A549 (cell line): ENCODE results near the gene BPI. TPM values are rescaled to one million over a fixed set of nuclear protein-coding genes. Genes with fewer than 3 reads are reported as not detected.

Experiments used
- ATAC-seq, 2 experiments: fragments of 200-7000 bp in 1 of 2; fragments of >200 bp in 1 of 2; cut with Nextera tagmentation in 1 of 2; cut with Tn5 transposase in 1 of 2; 3 replicates each; pipeline versions ENCODE4 v1.8.0 to v1.9.1; 2018 to 2020; ENCODE audit warnings: mild to moderate bottlenecking in 1 of 2, moderate library complexity in 1 of 2
- CTCF ChIA-PET: fragments of 300-600 bp; sonication (Branson Sonifier 250); formaldehyde crosslinking; extraction: SDS; loops from one replicate; lab custom pipeline; 2021; ENCODE audit warnings: antibody characterized with exemption, inconsistent platforms; lab: Yijun Ruan, JAX
- POLR2A ChIA-PET: fragments of 350-600 bp; formaldehyde crosslinking; extraction: SDS; loops from one replicate; lab custom pipeline; 2021; ENCODE audit warnings: antibody characterized with exemption, inconsistent platforms; lab: Yijun Ruan, JAX
- DNase-seq, 2 experiments: peaks; one replicate each; pipeline versions ENCODE4 v3.0.0 to v3.0.0-alpha.2; 2011 to 2016; ENCODE audit warnings: low read depth in 1 of 2, low spot score in 1 of 2
- FAIRE-seq: peaks from 2 replicates; lab custom pipeline; 2011; peaks lifted over from hg19 to GRCh38; lab: Jason Lieb, UNC
- H3K27ac ChIP-seq, 2 experiments: fragments of >200 bp; sonication (Bioruptor Twin); formaldehyde crosslinking; 3 replicates each; pipeline ENCODE4 v1.5.1; 2016 to 2017
- H3K4me1 ChIP-seq: fragments of >200 bp; sonication (Bioruptor Twin); formaldehyde crosslinking; 3 replicates; pipeline ENCODE4 v1.6.1; 2016
- H3K4me2 ChIP-seq: fragments of >200 bp; sonication (Bioruptor Twin); formaldehyde crosslinking; 3 replicates; pipeline ENCODE4 v1.6.1; 2016
- H3K4me3 ChIP-seq: fragments of >200 bp; sonication (Bioruptor Twin); formaldehyde crosslinking; 3 replicates; pipeline ENCODE4 v1.5.1; 2016
- H3K9me3 ChIP-seq: fragments of >200 bp; sonication (Bioruptor Twin); formaldehyde crosslinking; 3 replicates; pipeline ENCODE4 v1.6.1; 2016
- CBX2 ChIP-seq: fragments of 200-600 bp; sonication (generic); IDR thresholded peaks from 2 replicates; pipeline ENCODE4 v1.6.1; 2016; ENCODE audit warnings: low read depth, mild to moderate bottlenecking, borderline replicate concordance
- CEBPB ChIP-seq, 2 experiments: fragments of >200 bp in 1 of 2; sonication (Bioruptor Twin) in 1 of 2; formaldehyde crosslinking in 1 of 2; IDR thresholded peaks; 2 replicates each; pipeline ENCODE4 v1.6.1; 2012 to 2016
- E2F6 ChIP-seq: IDR thresholded peaks from 2 replicates; pipeline ENCODE4 v1.6.1; 2012; ENCODE audit warnings: low read depth, borderline replicate concordance
- ESRRA ChIP-seq: fragments of 150-350 bp; IDR thresholded peaks from 2 replicates; pipeline ENCODE4 v1.6.1; 2014; ENCODE audit warnings: mild to moderate bottlenecking, low read length, borderline replicate concordance
- FOSL2 ChIP-seq, 2 experiments: fragments of 450-650 bp in 1 of 2; fragments of >200 bp in 1 of 2; sonication (Bioruptor Twin) in 1 of 2; formaldehyde crosslinking; IDR thresholded peaks; 2 replicates each; pipeline versions ENCODE4 v1.5.0 to v1.6.1; 2016 to 2020; ENCODE audit warnings: mild to moderate bottlenecking in 1 of 2, moderate library complexity in 1 of 2
- FOXS1 ChIP-seq: fragments of 250-450 bp; sonication (Bioruptor Pico); IDR thresholded peaks from 2 replicates; pipeline ENCODE4 v1.5.0; 2020; ENCODE audit warnings: mild to moderate bottlenecking, moderate library complexity
- HDAC2 ChIP-seq: fragments of 200-600 bp; sonication (generic); IDR thresholded peaks from 2 replicates; pipeline ENCODE4 v1.6.1; 2016
- HEYL ChIP-seq: fragments of 250-450 bp; sonication (Bioruptor Pico); IDR thresholded peaks from 2 replicates; pipeline ENCODE4 v1.8.0; 2021; ENCODE audit warnings: mild to moderate bottlenecking, moderate library complexity
- HOXA7 ChIP-seq: fragments of 250-450 bp; sonication (Bioruptor Pico); IDR thresholded peaks from 2 replicates; pipeline ENCODE4 v1.5.0; 2020; ENCODE audit warnings: mild to moderate bottlenecking, moderate library complexity
- KDM1A ChIP-seq: fragments of 200-600 bp; sonication (generic); IDR thresholded peaks from 2 replicates; pipeline ENCODE4 v1.6.1; 2016; ENCODE audit warnings: low read depth, mild to moderate bottlenecking
- KDM5A ChIP-seq: fragments of 200-600 bp; sonication (generic); IDR thresholded peaks from 2 replicates; pipeline ENCODE4 v1.6.1; 2016; ENCODE audit warnings: antibody characterized with exemption, mild to moderate bottlenecking
- MAZ ChIP-seq: fragments of 150-350 bp; IDR thresholded peaks from 2 replicates; pipeline ENCODE4 v1.6.1; 2014; ENCODE audit warnings: antibody characterized with exemption, low read depth, low read length, borderline replicate concordance
- RAD21 ChIP-seq, 2 experiments: fragments of >200 bp in 1 of 2; sonication (Bioruptor Twin) in 1 of 2; formaldehyde crosslinking in 1 of 2; IDR thresholded peaks in 1 of 2; conservative IDR thresholded peaks in 1 of 2; 2 replicates in 1 of 2; 3 replicates in 1 of 2; pipeline ENCODE4 v1.6.1; 2012 to 2018; ENCODE audit warnings: inconsistent platforms in 1 of 2
- RFX5 ChIP-seq: fragments of 450-650 bp; IDR thresholded peaks from 2 replicates; pipeline ENCODE4 v1.7.1; 2014; ENCODE audit warnings: antibody characterized with exemption, mild to moderate bottlenecking, moderate library complexity
- SMC3 ChIP-seq: fragments of >200 bp; sonication (Bioruptor Twin); formaldehyde crosslinking; IDR thresholded peaks from 3 replicates; pipeline ENCODE4 v1.6.1; 2018; ENCODE audit warnings: inconsistent platforms
- SREBF2 ChIP-seq: fragments of 450-650 bp; IDR thresholded peaks from 2 replicates; pipeline ENCODE4 v1.6.1; 2014; ENCODE audit warnings: mild to moderate bottlenecking, moderate library complexity
- TFCP2L1 ChIP-seq: fragments of 250-450 bp; sonication (Bioruptor Pico); IDR thresholded peaks from 2 replicates; pipeline ENCODE4 v1.5.0; 2021; ENCODE audit warnings: mild to moderate bottlenecking
- ZFP36 ChIP-seq: fragments of 450-650 bp; IDR thresholded peaks from 2 replicates; pipeline ENCODE4 v1.6.1; 2014; ENCODE audit warnings: borderline replicate concordance; ENCODE audit not compliant: partially characterized antibody
- ZNF302 ChIP-seq: fragments of 250-450 bp; sonication (Bioruptor Pico); IDR thresholded peaks from 2 replicates; pipeline ENCODE4 v1.9.0; 2021; ENCODE audit warnings: inconsistent platforms, mild to moderate bottlenecking, moderate library complexity
- WGBS: methylation state at CpG from one replicate; pipeline ENCODE4 v1.1.6; 2017; ENCODE audit errors: missing lambda C conversion rate; 5-methylcytosine and 5-hydroxymethylcytosine counted together
- polyA plus RNA-seq, 4 experiments: library from polyadenylated mRNA; depleted of rRNA in 3 of 4; stranded (reverse); fragments of >200 nt; fragmentation: RNase III in 1 of 4; extraction: RNeasy Plus Mini Kit Qiagen cat#74134 plus additional on column Dnase treatment in 1 of 4; gene quantifications; 2 replicates in 3 of 4; 3 replicates in 1 of 4; pipeline ENCODE4 v1.2.3, GENCODE V29; 2011 to 2017
- TF ChIP-seq, protein P1 (sequence below): fragments of 250-450 bp; sonication (Bioruptor Pico); IDR thresholded peaks from 2 replicates; pipeline ENCODE4 v1.5.0; 2020; ENCODE audit warnings: low read depth, mild to moderate bottlenecking, moderate library complexity
- TF ChIP-seq, protein P2 (sequence below): fragments of >200 bp; sonication (Bioruptor Twin); formaldehyde crosslinking; IDR thresholded peaks from 3 replicates; pipeline ENCODE4 v1.5.1; 2016
- TF ChIP-seq, protein P3 (sequence below): fragments of 250-450 bp; sonication (Bioruptor Pico); IDR thresholded peaks from 2 replicates; pipeline ENCODE4 v1.5.0; 2021; ENCODE audit warnings: mild to moderate bottlenecking, moderate library complexity, borderline replicate concordance

The BPI gene
- polyA plus RNA-seq, 2 of the 4 experiments (the other 2 are of a cell fraction): not detected

DNA sequence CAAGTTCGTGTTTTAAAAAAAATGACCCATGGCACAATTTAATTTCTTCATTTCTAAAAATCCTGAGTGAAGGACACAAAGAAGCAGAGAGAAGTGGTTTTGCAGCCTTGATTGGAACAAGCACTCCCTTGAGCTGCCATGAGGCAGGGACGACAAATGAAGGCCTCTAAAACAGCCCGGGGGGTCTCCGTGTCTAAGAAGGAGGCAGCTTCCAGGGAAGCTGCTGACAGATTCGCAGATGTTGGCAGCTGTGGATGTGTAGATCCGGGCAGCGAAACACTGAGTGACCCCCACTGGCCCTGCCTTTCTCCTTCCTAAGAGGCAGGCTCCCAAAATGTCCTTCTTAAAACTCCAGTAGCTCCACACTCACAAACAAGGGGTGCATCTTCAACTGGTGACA, 32.8 kb downstream of the BPI start:
- DNase-seq: no peak
- TF ChIP-seq, protein P1, sequence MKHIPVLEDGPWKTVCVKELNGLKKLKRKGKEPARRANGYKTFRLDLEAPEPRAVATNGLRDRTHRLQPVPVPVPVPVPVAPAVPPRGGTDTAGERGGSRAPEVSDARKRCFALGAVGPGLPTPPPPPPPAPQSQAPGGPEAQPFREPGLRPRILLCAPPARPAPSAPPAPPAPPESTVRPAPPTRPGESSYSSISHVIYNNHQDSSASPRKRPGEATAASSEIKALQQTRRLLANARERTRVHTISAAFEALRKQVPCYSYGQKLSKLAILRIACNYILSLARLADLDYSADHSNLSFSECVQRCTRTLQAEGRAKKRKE: no peak
- no peak for TF ChIP-seq E2F6
- no peak for TF ChIP-seq CEBPB (IDR thresholded peaks at IDR 0.05)
- CTCF ChIA-PET: interaction anchor here (0.8 to 1.9 kb wide), 6 partner anchors 11 to 136 kb away, joined by 3 to 8 read pairs (median 4); partner anchors contain the start of gene RALGAPB
- H3K4me3 ChIP-seq: no peak overlapping the region
- 36% methylated on average over 7 of the region's 7 CpGs for WGBS
- H3K4me1 ChIP-seq: no peaks in the 10 kb centered on the region
- H3K9me3 ChIP-seq: peaks cover 15% of the 10 kb centered on the region
- no peak for ATAC-seq
- H3K27ac ChIP-seq: no peak overlapping the region
- FAIRE-seq: no peak
- POLR2A ChIA-PET: interaction anchor here (0.6 kb wide), 1 partner anchor 31 kb away, joined by 3 read pairs; no protein-coding TSS in a partner anchor
- H3K4me2 ChIP-seq: no peak overlapping the region

DNA sequence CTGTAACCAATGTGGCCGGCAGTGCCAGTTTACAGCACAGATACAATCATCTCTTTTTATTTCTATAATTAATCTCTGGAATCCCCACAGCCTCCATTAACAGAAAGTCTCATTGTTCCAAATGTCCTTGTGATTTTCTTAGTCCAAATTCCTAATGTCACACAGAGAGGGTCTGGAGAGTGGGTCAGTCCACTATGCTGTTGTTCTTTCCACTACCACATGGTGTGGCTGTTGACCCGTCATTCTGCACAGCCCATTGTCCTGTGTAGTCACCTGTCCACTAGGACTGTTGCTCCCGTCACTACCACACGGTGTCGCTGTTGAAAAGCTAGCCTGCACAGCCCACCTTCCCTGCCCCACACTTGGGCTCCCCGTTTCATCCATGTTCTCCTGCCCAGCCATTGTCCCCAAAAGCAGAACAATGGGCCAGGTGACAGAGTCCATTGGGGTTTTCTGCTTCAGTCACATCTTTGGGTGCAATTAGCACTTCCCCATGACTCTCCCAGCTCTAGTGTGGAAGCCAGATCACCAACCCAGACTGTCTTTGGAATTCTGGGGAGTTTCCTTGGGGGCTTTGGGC, 33.7 kb downstream of the BPI start:
- ChIA-PET CTCF (interaction anchor here (0.8 to 1.9 kb wide), 8 partner anchors 12 to 135 kb away, joined by 3 to 8 read pairs (median 4); partner anchors contain the start of gene RALGAPB), POLR2A (no interaction called here)
- DNase-seq: peak; percentile 58 to 84
- Histone ChIP-seq H3K27ac (no peak overlapping the region), H3K9me3 (peaks cover 15% of the 10 kb centered on the region), H3K4me1 (no peaks in the 10 kb centered on the region), H3K4me3 (no peak overlapping the region)
- WGBS: 7% methylated on average over 6 of the region's 6 CpGs
- TF ChIP-seq FOSL2 (IDR thresholded peaks at IDR 0.05): no peak
- TF ChIP-seq FOSL2 (CRISPR knock-in tag; IDR thresholded peaks at IDR 0.05): 0 out of 2 replicates have a peak, but pooled peaks have one; percentile 27
- TF ChIP-seq SMC3: 0 out of 3 replicates have a peak, but pooled peaks have one; percentile 21
- TF ChIP-seq, protein P2, sequence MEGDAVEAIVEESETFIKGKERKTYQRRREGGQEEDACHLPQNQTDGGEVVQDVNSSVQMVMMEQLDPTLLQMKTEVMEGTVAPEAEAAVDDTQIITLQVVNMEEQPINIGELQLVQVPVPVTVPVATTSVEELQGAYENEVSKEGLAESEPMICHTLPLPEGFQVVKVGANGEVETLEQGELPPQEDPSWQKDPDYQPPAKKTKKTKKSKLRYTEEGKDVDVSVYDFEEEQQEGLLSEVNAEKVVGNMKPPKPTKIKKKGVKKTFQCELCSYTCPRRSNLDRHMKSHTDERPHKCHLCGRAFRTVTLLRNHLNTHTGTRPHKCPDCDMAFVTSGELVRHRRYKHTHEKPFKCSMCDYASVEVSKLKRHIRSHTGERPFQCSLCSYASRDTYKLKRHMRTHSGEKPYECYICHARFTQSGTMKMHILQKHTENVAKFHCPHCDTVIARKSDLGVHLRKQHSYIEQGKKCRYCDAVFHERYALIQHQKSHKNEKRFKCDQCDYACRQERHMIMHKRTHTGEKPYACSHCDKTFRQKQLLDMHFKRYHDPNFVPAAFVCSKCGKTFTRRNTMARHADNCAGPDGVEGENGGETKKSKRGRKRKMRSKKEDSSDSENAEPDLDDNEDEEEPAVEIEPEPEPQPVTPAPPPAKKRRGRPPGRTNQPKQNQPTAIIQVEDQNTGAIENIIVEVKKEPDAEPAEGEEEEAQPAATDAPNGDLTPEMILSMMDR: peak; percentile 45
- peak; percentile 43 to 78 for TF ChIP-seq RAD21 (conservative IDR thresholded peaks at IDR 0.05 in 1 of 2, IDR thresholded peaks at IDR 0.05 in 1 of 2)
- TF ChIP-seq MAZ: 0 out of 2 replicates have a peak, but pooled peaks have one; percentile 27
- TF ChIP-seq FOXS1 (CRISPR knock-in tag): no peak
- no peak for TF ChIP-seq KDM1A
- no peak for TF ChIP-seq ESRRA
- TF ChIP-seq, all 56 proteins: peak for 5
- FAIRE-seq (no peak), ATAC-seq (peak; percentile 63 to 95; a peak in 5 of 6 replicates)
- no peak overlapping the region for H3K4me2 ChIP-seq

- no peak for DNase-seq
- H3K4me1 ChIP-seq: no peaks in the 10 kb centered on the region
- WGBS: 68% methylated on average over 7 of the region's 7 CpGs
- ATAC-seq: no peak
- no peak overlapping the region for H3K4me3 ChIP-seq
- peaks cover 15% of the 10 kb centered on the region for H3K9me3 ChIP-seq
- POLR2A ChIA-PET: no interaction called here
- CTCF ChIA-PET: interaction anchor here (0.9 to 1.1 kb wide), 2 partner anchors 11 to 116 kb away, joined by 3 to 4 read pairs; no protein-coding TSS in a partner anchor
- no peak overlapping the region for H3K4me2 ChIP-seq
- FAIRE-seq: no peak
- H3K27ac ChIP-seq: no peak overlapping the region
- no peak for TF ChIP-seq ZFP36
- TF ChIP-seq CBX2: no peak
- no peak for TF ChIP-seq HDAC2
- TF ChIP-seq ZNF302 (CRISPR knock-in tag): no peak
- no peak for TF ChIP-seq KDM5A
- TF ChIP-seq, protein P3, sequence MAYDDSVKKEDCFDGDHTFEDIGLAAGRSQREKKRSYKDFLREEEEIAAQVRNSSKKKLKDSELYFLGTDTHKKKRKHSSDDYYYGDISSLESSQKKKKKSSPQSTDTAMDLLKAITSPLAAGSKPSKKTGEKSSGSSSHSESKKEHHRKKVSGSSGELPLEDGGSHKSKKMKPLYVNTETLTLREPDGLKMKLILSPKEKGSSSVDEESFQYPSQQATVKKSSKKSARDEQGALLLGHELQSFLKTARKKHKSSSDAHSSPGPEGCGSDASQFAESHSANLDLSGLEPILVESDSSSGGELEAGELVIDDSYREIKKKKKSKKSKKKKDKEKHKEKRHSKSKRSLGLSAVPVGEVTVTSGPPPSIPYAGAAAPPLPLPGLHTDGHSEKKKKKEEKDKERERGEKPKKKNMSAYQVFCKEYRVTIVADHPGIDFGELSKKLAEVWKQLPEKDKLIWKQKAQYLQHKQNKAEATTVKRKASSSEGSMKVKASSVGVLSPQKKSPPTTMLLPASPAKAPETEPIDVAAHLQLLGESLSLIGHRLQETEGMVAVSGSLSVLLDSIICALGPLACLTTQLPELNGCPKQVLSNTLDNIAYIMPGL: no peak
- TF ChIP-seq RFX5: no peak
- no peak for TF ChIP-seq MAZ
- TF ChIP-seq FOXS1 (CRISPR knock-in tag): no peak
- TF ChIP-seq, protein P2: no peak
- no peak for TF ChIP-seq TFCP2L1 (CRISPR knock-in tag)
- no peak for TF ChIP-seq HOXA7 (CRISPR knock-in tag)
- TF ChIP-seq HEYL (CRISPR knock-in tag): no peak
- no peak for TF ChIP-seq SREBF2
Measured at GRCh38 chr20:38338849-38339520, 35.0 kb downstream of the BPI start.
